Vagina (tissue), 2 donors: ENCODE results near the gene SLC12A1.

ENCODE experiments used
- CTCF ChIP-seq, 3 experiments: fragments of 450-650 bp in 2 of 3; fragments of 200-600 bp in 1 of 3; sonication (generic) in 1 of 3; IDR thresholded peaks; one replicate each; pipeline ENCODE4 v1.5.1; 2017 to 2019; ENCODE audit warnings: antibody characterized with exemption in 3 of 3, mild to moderate bottlenecking in 2 of 3, moderate library complexity in 2 of 3
- POLR2AphosphoS5 ChIP-seq, 2 donors: sonication (generic); formaldehyde crosslinking; IDR thresholded peaks; one replicate each; pipeline ENCODE4 v1.9.0; 2017; ENCODE audit warnings: antibody characterized with exemption in 2 of 2, mild to moderate bottlenecking in 2 of 2, low read depth in 1 of 2; ENCODE audit not compliant: insufficient read depth in 1 of 2

DNA sequence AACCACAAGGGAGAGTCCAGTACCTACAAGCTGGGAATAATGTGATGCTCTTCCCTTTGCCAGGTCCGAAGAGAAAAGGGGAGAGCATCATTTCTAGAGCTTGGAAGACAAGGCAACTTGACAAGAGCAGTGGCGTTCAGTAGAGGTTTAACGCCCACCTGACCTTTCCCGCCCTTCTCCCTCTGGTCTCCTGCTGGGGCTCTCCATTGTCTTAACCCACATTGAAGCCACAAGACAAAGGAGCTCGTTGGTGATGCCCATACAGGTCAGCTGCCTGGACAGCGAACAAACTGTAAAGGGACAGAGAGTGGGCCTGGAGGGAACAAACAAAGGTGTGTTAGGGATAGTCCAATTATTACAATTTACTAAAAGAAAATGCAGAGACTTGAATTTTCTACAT is 112.0 kb downstream of the SLC12A1 start:
- TF ChIP-seq CTCF (IDR thresholded peaks at IDR 0.05), result no peak
- TF ChIP-seq POLR2AphosphoS5 (IDR thresholded peaks at IDR 0.05; ENCODE audit: insufficient read depth in 1 of 2, low read depth in 1 of 2), result no peak
